ENCODE measurements around the gene SGMS1. TPM values are rescaled to one million over a fixed set of nuclear protein-coding genes. Genes with fewer than 3 reads are reported as not detected.

Gene SGMS1
- total RNA-seq, 4 donors from 2014 or later, result 139 to 198 (median 173) TPM

DNA sequence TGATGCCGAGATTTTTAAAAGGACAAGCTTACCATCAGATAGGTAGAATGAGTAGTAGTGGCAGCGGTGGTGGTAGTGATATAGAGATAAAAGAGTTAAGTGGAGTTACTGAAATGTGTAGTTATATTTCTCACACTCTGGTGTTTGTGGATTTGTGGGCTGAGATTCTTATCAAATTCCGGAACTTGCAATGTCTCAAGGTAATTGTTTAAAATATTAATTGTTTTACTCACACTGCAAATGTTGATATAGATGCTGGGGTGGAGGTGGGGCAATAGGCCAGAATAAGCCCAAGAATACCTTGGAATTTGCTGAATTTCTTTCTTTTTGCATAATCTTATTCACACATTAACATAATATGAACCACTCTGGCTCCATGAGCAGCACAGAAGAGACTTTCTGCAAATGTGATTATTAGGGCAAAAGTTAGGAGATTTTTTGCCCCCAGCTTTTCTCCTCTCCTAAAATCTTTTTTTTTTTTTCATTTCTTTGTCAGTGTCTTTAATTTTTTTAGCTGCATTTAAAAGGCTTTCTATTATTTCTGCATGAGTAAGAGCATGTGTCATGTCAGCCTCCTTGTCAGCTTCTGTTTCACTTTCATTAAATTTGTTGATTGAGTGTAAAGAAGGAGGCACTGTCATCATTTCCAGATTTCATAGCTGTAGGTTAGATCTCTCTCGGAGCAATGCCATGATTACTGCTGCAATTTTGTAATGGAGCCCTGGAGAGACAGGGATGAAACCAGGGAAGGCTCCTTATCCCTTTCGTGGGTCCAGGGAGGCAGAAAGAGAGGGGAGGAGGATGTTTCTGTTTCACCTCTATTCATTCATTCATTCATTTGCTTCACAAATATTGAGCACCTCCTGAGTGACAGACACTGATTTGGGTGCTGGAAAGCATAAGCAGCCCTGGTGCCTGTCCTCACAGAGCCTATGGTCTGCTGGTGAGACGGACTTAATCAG is 13.1 kb upstream of the SGMS1 start:
- no peak overlapping the region for H3K27ac ChIP-seq
- H3K9me3 ChIP-seq, result no peaks in the 10 kb centered on the region
- H3K4me3 ChIP-seq, result no peak overlapping the region
- no peaks in the 10 kb centered on the region for H3K4me1 ChIP-seq
- H3K36me3 ChIP-seq, result no peaks in the 10 kb centered on the region
- TF ChIP-seq POLR2A (IDR thresholded peaks at IDR 0.05), result no peak
- TF ChIP-seq POLR2AphosphoS5 (IDR thresholded peaks at IDR 0.05), result no peak
- TF ChIP-seq EP300 (IDR thresholded peaks at IDR 0.05), result no peak
- TF ChIP-seq, protein P1, sequence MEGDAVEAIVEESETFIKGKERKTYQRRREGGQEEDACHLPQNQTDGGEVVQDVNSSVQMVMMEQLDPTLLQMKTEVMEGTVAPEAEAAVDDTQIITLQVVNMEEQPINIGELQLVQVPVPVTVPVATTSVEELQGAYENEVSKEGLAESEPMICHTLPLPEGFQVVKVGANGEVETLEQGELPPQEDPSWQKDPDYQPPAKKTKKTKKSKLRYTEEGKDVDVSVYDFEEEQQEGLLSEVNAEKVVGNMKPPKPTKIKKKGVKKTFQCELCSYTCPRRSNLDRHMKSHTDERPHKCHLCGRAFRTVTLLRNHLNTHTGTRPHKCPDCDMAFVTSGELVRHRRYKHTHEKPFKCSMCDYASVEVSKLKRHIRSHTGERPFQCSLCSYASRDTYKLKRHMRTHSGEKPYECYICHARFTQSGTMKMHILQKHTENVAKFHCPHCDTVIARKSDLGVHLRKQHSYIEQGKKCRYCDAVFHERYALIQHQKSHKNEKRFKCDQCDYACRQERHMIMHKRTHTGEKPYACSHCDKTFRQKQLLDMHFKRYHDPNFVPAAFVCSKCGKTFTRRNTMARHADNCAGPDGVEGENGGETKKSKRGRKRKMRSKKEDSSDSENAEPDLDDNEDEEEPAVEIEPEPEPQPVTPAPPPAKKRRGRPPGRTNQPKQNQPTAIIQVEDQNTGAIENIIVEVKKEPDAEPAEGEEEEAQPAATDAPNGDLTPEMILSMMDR (IDR thresholded peaks at IDR 0.05), result no peak
- no peak for DNase-seq (ENCODE audit: low spot score in 2 of 2)
- no peaks in the 10 kb centered on the region for H3K27me3 ChIP-seq
- 59% methylated on average over 6 of the region's 6 CpGs for WGBS

DNA sequence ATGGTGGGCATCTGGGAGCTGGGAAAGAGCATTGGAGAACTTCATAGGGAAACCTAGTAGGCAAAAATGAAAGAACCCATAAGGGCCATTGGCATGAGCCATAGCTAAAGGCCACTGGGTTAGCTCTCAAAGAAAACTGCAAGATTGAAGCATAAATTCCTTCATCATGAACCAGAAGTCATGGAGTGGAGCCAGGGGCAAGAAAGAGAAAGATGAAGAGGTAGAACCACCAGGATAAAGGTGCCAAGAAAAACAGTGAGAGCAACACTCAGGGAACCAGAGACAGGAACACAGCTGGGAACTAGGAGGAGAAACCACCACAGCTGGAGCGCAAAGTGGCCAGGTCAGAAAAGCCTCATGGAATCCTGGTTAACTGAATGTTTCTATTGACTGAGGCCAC is 11.5 kb upstream of the SGMS1 start:
- no peak for DNase-seq (ENCODE audit: low spot score in 2 of 2)
- 88% methylated on average over 1 of the region's 1 CpG for WGBS
- H3K9me3 ChIP-seq, result no peaks in the 10 kb centered on the region

DNA sequence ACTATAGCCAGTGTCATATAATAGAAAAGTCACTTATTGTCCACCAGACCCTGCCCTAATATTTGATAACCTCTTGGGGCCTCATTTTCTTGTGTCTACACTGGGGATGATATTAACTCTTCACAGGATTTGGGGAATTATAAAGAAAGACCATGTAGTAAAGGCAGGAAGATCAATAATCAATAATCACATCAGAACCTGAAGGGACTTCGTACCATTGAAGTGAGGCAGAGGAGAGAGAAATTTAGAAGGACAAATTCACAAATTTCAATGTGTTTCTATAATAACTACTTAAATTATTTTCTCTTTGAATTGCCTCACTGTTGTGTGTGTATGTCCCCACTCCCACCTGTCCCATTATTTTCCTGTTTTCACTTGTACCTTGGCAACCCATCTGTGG is 10.7 kb upstream of the SGMS1 start:
- no peak for TF ChIP-seq POLR2A (IDR thresholded peaks at IDR 0.05)
- TF ChIP-seq, protein P1 (IDR thresholded peaks at IDR 0.05), result no peak
- no peak for TF ChIP-seq POLR2AphosphoS5 (IDR thresholded peaks at IDR 0.05)
- TF ChIP-seq EP300 (IDR thresholded peaks at IDR 0.05), result no peak
- Histone ChIP-seq H3K36me3 (peaks cover 3% of the 10 kb centered on the region), H3K4me3 (no peak overlapping the region), H3K9me3 (no peaks in the 10 kb centered on the region), H3K4me1 (no peaks in the 10 kb centered on the region), H3K27me3 (no peaks in the 10 kb centered on the region), H3K27ac (no peak overlapping the region)
- WGBS, result 92% methylated on average over 1 of the region's 1 CpG
- DNase-seq (ENCODE audit: low spot score in 2 of 2), result no peak

More for the DNA sequence above, 11.5 kb upstream of the SGMS1 start:
- Histone ChIP-seq H3K27ac (no peak overlapping the region), H3K36me3 (no peaks in the 10 kb centered on the region), H3K27me3 (no peaks in the 10 kb centered on the region), H3K4me3 (no peak overlapping the region), H3K4me1 (no peaks in the 10 kb centered on the region)
- no peak for TF ChIP-seq POLR2A (IDR thresholded peaks at IDR 0.05)
- TF ChIP-seq EP300 (IDR thresholded peaks at IDR 0.05), result no peak
- TF ChIP-seq POLR2AphosphoS5 (IDR thresholded peaks at IDR 0.05), result no peak
- TF ChIP-seq, protein P1 (IDR thresholded peaks at IDR 0.05), result no peak

DNA sequence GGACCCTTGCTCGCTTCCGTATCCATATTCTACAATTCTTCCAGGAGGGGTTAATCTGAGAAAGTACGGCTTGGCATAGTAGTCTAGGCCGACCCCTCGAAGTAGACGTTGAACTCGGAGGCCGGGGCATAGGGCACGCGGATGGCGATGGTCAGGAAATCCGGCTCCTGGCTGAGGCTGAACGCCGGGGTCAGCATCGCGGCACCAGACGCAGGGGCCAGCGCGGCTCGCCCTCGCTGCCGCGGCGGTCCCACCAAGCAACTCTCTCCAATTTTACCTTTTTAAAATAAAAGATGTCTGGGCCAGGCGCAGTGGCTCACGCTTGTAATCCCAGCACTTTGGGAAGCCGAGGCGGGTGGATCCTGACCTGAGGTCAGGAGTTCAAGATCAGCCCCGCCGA is 7.3 kb upstream of the SGMS1 start:
- DNase-seq (ENCODE audit: low spot score in 2 of 2), result no peak
- TF ChIP-seq EP300 (IDR thresholded peaks at IDR 0.05) (no peak), POLR2A (IDR thresholded peaks at IDR 0.05) (no peak), POLR2AphosphoS5 (IDR thresholded peaks at IDR 0.05) (no peak)
- TF ChIP-seq, protein P1 (IDR thresholded peaks at IDR 0.05), result no peak
- 96% methylated on average over 30 of the region's 30 CpGs for WGBS

DNA sequence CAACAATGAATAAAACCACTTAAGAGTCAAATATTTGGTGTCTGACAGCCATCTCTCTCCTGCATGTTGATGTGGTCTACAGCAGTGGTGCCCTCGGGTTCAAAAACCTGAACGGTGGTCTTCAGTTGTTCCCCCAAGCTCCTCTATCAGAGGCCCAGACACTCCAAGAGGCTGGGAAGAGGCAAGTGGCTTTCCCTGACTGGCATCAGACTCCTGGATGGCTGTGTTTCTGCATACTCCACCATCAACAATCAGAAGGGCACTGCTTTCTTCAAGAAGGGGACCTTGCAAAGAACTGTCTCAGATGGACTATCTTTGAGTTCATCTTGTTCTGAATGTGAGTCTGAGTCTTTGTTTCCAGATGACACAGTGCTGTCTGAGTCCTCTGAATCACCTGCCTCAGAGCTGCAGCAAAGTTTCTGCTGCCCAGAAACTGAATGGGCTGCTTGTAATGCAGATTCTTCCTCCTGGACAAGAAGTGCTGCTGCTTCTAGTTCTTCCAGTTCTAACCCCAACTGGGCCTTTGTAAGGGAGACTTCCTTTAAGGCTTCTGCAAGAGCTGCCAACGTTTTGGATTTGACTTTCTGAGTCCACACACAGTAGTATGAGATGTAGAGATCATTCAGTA is 5.9 kb upstream of the SGMS1 start:
- H3K4me1 ChIP-seq, result peaks cover 11% of the 10 kb centered on the region
- peaks cover 4% of the 10 kb centered on the region for H3K36me3 ChIP-seq
- H3K27ac ChIP-seq, result no peak overlapping the region
- TF ChIP-seq, protein P1 (IDR thresholded peaks at IDR 0.05), result no peak
- TF ChIP-seq POLR2AphosphoS5 (IDR thresholded peaks at IDR 0.05), result no peak
- no peaks in the 10 kb centered on the region for H3K9me3 ChIP-seq
- no peak overlapping the region for H3K4me3 ChIP-seq
- DNase-seq (ENCODE audit: low spot score in 2 of 2), result no peak
- H3K27me3 ChIP-seq, result no peaks in the 10 kb centered on the region
- WGBS, result 61% methylated on average over 3 of the region's 3 CpGs

More for the DNA sequence above, 7.3 kb upstream of the SGMS1 start:
- Histone ChIP-seq H3K9me3 (no peaks in the 10 kb centered on the region), H3K36me3 (peaks cover 4% of the 10 kb centered on the region), H3K27ac (no peak overlapping the region), H3K4me3 (no peak overlapping the region), H3K4me1 (peaks cover 2% of the 10 kb centered on the region), H3K27me3 (no peaks in the 10 kb centered on the region)
